ENCODE data around the gene ESD.

DNA sequence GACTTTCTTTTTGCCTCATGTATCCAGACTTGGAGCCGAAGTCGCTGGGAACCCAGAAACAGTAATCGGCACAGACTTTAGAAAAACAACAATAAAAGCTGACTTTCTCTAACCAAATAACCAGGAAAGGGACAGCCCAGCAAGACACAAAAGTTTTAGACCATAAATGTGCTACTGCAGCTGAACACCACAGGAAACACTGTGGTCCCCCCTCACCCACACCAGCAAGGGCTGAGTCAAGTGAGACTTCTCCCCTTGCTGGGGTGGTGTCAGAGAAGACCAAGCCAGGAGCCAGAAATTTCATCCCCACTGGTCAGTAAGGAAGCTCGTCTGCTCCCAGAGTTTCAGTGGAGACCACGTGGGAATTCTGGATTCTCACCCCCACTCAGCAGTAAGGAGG is 70.6 kb downstream of the ESD start:
- TF ChIP-seq GATA1 (IDR thresholded peaks at IDR 0.05; ENCODE audit: low read depth, low read length) (no peak), POLR2A (IDR thresholded peaks at IDR 0.05; ENCODE audit: low read length) (no peak)

All from erythroblast (primary cell).